ENCODE measurements around the gene CEP162. TPM values are rescaled to one million over a fixed set of nuclear protein-coding genes. Genes with fewer than 3 reads are reported as not detected.
"Not testable (repeated sequence)": the region's sequence is repeated elsewhere in the genome, so short reads cannot be mapped to it uniquely, and the experiment has no call there.

CEP162 gene
- polyA plus RNA-seq, 1 donor = 5.2 TPM

- not testable (repeated sequence) for DNase-seq
Observed at GRCh38 chr6:84223608-84224007, 3.8 kb downstream of the CEP162 start.

- DNase-seq = no peak
Observed at GRCh38 chr6:84222426-84222825, 5.0 kb downstream of the CEP162 start.

- no peak for DNase-seq
Observed at GRCh38 chr6:84220809-84221409, 6.5 kb downstream of the CEP162 start.

- no peak for DNase-seq
Observed at GRCh38 chr6:84218091-84218490, 9.4 kb downstream of the CEP162 start.

- DNase-seq = no peak
Observed at GRCh38 chr6:84213217-84213616, 14.2 kb downstream of the CEP162 start.

- no peak for DNase-seq
Observed at GRCh38 chr6:84204011-84204410, 23.4 kb downstream of the CEP162 start.

GRCh38 chr6:84199987-84200386, 27.5 kb downstream of the CEP162 start:
- not testable (repeated sequence) for DNase-seq

GRCh38 chr6:84197708-84198107, 29.7 kb downstream of the CEP162 start:
- no peak for DNase-seq

GRCh38 chr6:84193114-84193708, 34.2 kb downstream of the CEP162 start:
- no peak for DNase-seq

GRCh38 chr6:84191802-84192201, 35.6 kb downstream of the CEP162 start:
- DNase-seq = no peak

- DNase-seq = not testable (repeated sequence)
Observed at GRCh38 chr6:84189356-84189755, 38.1 kb downstream of the CEP162 start.

- no peak for DNase-seq
Observed at GRCh38 chr6:84183430-84183829, 44.0 kb downstream of the CEP162 start.

- no peak for DNase-seq
Observed at GRCh38 chr6:84182001-84182400, 45.4 kb downstream of the CEP162 start.

GRCh38 chr6:84177241-84177640, 50.2 kb downstream of the CEP162 start:
- DNase-seq = no peak

- DNase-seq = no peak
Observed at GRCh38 chr6:84172574-84172973, 54.9 kb downstream of the CEP162 start.

- DNase-seq = no peak
Observed at GRCh38 chr6:84172080-84172479, 55.4 kb downstream of the CEP162 start.

GRCh38 chr6:84167457-84167856, 60.0 kb downstream of the CEP162 start:
- DNase-seq = no peak

- DNase-seq = no peak
Observed at GRCh38 chr6:84166395-84166794, 61.0 kb downstream of the CEP162 start.

GRCh38 chr6:84164328-84164727, 63.1 kb downstream of the CEP162 start:
- DNase-seq = not testable (repeated sequence)

GRCh38 chr6:84161190-84161589, 66.3 kb downstream of the CEP162 start:
- DNase-seq = no peak

GRCh38 chr6:84156306-84156705, 71.1 kb downstream of the CEP162 start:
- DNase-seq = no peak

GRCh38 chr6:84151669-84152068, 75.8 kb downstream of the CEP162 start:
- no peak for DNase-seq

GRCh38 chr6:84150705-84151104, 76.7 kb downstream of the CEP162 start:
- DNase-seq = no peak

GRCh38 chr6:84141521-84141920, 85.9 kb downstream of the CEP162 start:
- no peak for DNase-seq

- DNase-seq = no peak
Observed at GRCh38 chr6:84139311-84139710, 88.1 kb downstream of the CEP162 start.
